HEK293 (cell line): ENCODE data around the gene FCER1A.
"Not testable (repeated sequence)": the region's sequence is repeated elsewhere in the genome, so short reads cannot be mapped to it uniquely, and the experiment has no call there.

Experiments
- CTCF ChIA-PET: fragments of 350-600 bp; formaldehyde crosslinking; extraction: SDS; loops from one replicate; lab custom pipeline; 2021; ENCODE audit warnings: antibody characterized with exemption; lab: Yijun Ruan, JAX
- POLR2A ChIA-PET: fragments of 300-600 bp; formaldehyde crosslinking; extraction: SDS; loops from one replicate; lab custom pipeline; 2020; ENCODE audit warnings: antibody characterized with exemption, inconsistent platforms; lab: Yijun Ruan, JAX
- H3K27ac ChIP-seq: fragments of 200-500 bp; sonication (Bioruptor generic); 2 replicates; pipeline ENCODE4 v1.5.1; 2014; ENCODE audit warnings: low read depth, low read length, control low read depth, inconsistent platforms; ENCODE audit errors: extremely low read depth
- H3K36me3 ChIP-seq, 2 experiments: fragments of 200-500 bp in 1 of 2; sonication (Bioruptor generic) in 1 of 2; 1 replicate in 1 of 2; 2 replicates in 1 of 2; pipeline ENCODE4 v1.5.1; 2014 to 2017; ENCODE audit warnings: inconsistent platforms in 2 of 2, low read length in 2 of 2; ENCODE audit not compliant: control insufficient read depth in 2 of 2, insufficient read depth in 1 of 2
- H3K4me1 ChIP-seq: fragments of 200-500 bp; sonication (Bioruptor generic); 2 replicates; pipeline ENCODE4 v1.5.1; 2014; ENCODE audit warnings: mild to moderate bottlenecking, low read length, inconsistent platforms; ENCODE audit not compliant: control insufficient read depth, insufficient read depth
- H3K4me3 ChIP-seq: 2 replicates; pipeline ENCODE4 v1.5.1; 2011; ENCODE audit warnings: low read depth, mild to moderate bottlenecking, control low read depth, low read length, moderate library complexity
- H3K9me3 ChIP-seq: fragments of 200-500 bp; sonication (Bioruptor generic); 2 replicates; pipeline ENCODE4 v1.5.1; 2014; ENCODE audit warnings: low read depth, low read length, inconsistent platforms; ENCODE audit not compliant: control insufficient read depth, insufficient read depth
- GFI1B ChIP-seq: fragments of 450-650 bp; formaldehyde crosslinking; IDR thresholded peaks from 2 replicates; pipeline ENCODE4 v1.5.1; 2016; ENCODE audit warnings: missing biosample characterization, missing genetic modification characterization
- IKZF3 ChIP-seq: fragments of 450-650 bp; IDR thresholded peaks from 2 replicates; pipeline ENCODE4 v1.5.0; 2018; ENCODE audit warnings: missing biosample characterization, mild to moderate bottlenecking, missing genetic modification characterization, moderate library complexity
- KLF10 ChIP-seq: fragments of 450-650 bp; IDR thresholded peaks from 2 replicates; pipeline ENCODE4 v1.5.1; 2018; ENCODE audit warnings: missing biosample characterization, mild to moderate bottlenecking, missing genetic modification characterization
- SCRT2 ChIP-seq: fragments of 450-650 bp; formaldehyde crosslinking; IDR thresholded peaks from 2 replicates; pipeline ENCODE4 v1.5.1; 2016; ENCODE audit warnings: missing biosample characterization, missing genetic modification characterization
- YY2 ChIP-seq: fragments of 450-650 bp; formaldehyde crosslinking; IDR thresholded peaks from 2 replicates; pipeline ENCODE4 v1.5.1; 2016; ENCODE audit warnings: missing biosample characterization, missing genetic modification characterization
- ZBTB20 ChIP-seq: fragments of 450-650 bp; formaldehyde crosslinking; IDR thresholded peaks from 2 replicates; pipeline ENCODE4 v1.5.1; 2016; ENCODE audit warnings: missing biosample characterization, missing genetic modification characterization
- ZNF146 ChIP-seq: fragments of 450-650 bp; formaldehyde crosslinking; IDR thresholded peaks from 2 replicates; pipeline ENCODE4 v1.5.1; 2016; ENCODE audit warnings: missing biosample characterization, missing genetic modification characterization
- ZNF404 ChIP-seq: fragments of 450-650 bp; formaldehyde crosslinking; IDR thresholded peaks from 2 replicates; pipeline ENCODE4 v1.5.1; 2017; ENCODE audit warnings: missing biosample characterization, missing genetic modification characterization
- ZNF560 ChIP-seq: fragments of 450-650 bp; formaldehyde crosslinking; IDR thresholded peaks from 2 replicates; pipeline ENCODE4 v1.5.1; 2017; ENCODE audit warnings: missing biosample characterization, missing genetic modification characterization, borderline replicate concordance
- ZNF654 ChIP-seq: fragments of 450-650 bp; formaldehyde crosslinking; IDR thresholded peaks from 2 replicates; pipeline ENCODE4 v1.5.1; 2016; ENCODE audit warnings: low read depth, missing biosample characterization, missing genetic modification characterization
- ZNF670 ChIP-seq: fragments of 450-650 bp; formaldehyde crosslinking; IDR thresholded peaks from 2 replicates; pipeline ENCODE4 v1.5.1; 2016; ENCODE audit warnings: missing biosample characterization, missing genetic modification characterization, low read depth
- ZNF707 ChIP-seq: fragments of 450-650 bp; formaldehyde crosslinking; IDR thresholded peaks from 2 replicates; pipeline ENCODE4 v1.5.1; 2016; ENCODE audit warnings: missing biosample characterization, missing genetic modification characterization
- ZNF777 ChIP-seq: fragments of 450-650 bp; formaldehyde crosslinking; IDR thresholded peaks from 2 replicates; pipeline ENCODE4 v1.5.1; 2017; ENCODE audit warnings: missing biosample characterization, missing genetic modification characterization, borderline replicate concordance
- TF ChIP-seq, protein P1 (sequence below): fragments of 450-650 bp; formaldehyde crosslinking; IDR thresholded peaks from 2 replicates; pipeline ENCODE4 v1.5.1; 2016; ENCODE audit warnings: missing biosample characterization, missing genetic modification characterization
- TF ChIP-seq, protein P2 (sequence below): fragments of 450-650 bp; formaldehyde crosslinking; IDR thresholded peaks from 2 replicates; pipeline ENCODE4 v1.5.1; 2017; ENCODE audit warnings: missing biosample characterization, missing genetic modification characterization
- TF ChIP-seq, protein P3 (sequence below): fragments of 450-650 bp; formaldehyde crosslinking; conservative IDR thresholded peaks from 2 replicates; pipeline ENCODE4 v1.5.1; 2016; ENCODE audit warnings: low read depth, missing biosample characterization, missing genetic modification characterization
- TF ChIP-seq, protein P4 (sequence below): fragments of 450-650 bp; formaldehyde crosslinking; IDR thresholded peaks from 2 replicates; pipeline ENCODE4 v1.5.1; 2016; ENCODE audit warnings: missing biosample characterization, missing genetic modification characterization

Gene FCER1A

DNA sequence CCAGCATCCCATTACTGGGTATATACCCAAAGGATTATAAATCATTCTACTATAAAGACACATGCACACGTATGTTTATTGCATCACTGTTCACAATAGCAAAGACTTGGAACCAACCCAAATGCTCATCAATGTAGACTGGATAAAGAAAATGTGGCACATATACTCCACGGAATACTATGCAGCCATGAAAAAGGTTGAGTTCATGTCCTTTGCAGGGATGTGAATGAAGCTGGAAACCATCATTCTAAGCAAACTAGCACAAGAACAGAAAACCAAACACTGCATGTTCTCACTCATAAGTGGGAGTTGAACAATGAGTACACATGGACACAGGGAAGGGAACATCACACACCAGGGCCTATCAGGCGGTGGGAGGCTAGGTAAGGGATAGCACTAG lies 47.2 kb downstream of the FCER1A start:
- CTCF ChIA-PET, H3K4me1 ChIP-seq, H3K27ac ChIP-seq, POLR2A ChIA-PET, H3K4me3 ChIP-seq: not testable (repeated sequence)
- TF ChIP-seq ZNF146 (tag by site-specific recombination), result peak; percentile 61; the same call in 1 of the 2 replicates
- TF ChIP-seq, all 188 proteins: peak for 1; not testable (repeated sequence) for 187
- H3K36me3 ChIP-seq, H3K9me3 ChIP-seq: not testable (repeated sequence)

DNA sequence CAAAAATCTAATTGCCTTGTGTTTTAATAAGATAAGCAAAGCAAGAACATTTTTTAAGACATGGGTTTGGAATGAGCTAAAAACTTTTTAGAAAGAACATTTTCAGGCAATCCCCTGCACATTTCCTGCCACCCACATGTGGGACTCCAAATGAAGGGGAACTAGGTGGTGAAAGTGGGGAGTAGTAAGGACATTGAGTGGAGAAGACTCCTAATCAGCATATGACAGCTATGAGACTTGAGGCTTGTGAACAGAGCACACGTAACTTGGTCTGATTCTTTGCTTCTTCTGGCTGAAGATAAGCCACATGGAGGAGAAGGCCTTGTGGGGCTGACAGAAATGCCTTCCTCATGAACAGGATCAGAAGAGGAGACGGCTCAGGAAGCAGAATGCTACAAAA lies 50.3 kb downstream of the FCER1A start:
- Histone ChIP-seq H3K9me3 (no peaks in the 10 kb centered on the region), H3K27ac (no peak overlapping the region), H3K4me3 (no peak overlapping the region), H3K4me1 (no peaks in the 10 kb centered on the region), H3K36me3 (no peaks in the 10 kb centered on the region)
- ChIA-PET POLR2A (no interaction called here), CTCF (no interaction called here)
- TF ChIP-seq, protein P1, sequence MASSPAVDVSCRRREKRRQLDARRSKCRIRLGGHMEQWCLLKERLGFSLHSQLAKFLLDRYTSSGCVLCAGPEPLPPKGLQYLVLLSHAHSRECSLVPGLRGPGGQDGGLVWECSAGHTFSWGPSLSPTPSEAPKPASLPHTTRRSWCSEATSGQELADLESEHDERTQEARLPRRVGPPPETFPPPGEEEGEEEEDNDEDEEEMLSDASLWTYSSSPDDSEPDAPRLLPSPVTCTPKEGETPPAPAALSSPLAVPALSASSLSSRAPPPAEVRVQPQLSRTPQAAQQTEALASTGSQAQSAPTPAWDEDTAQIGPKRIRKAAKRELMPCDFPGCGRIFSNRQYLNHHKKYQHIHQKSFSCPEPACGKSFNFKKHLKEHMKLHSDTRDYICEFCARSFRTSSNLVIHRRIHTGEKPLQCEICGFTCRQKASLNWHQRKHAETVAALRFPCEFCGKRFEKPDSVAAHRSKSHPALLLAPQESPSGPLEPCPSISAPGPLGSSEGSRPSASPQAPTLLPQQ (tag by site-specific recombination), result no peak
- no peak for TF ChIP-seq ZNF670 (tag by site-specific recombination)
- no peak for TF ChIP-seq ZNF404
- TF ChIP-seq SCRT2, result no peak
- TF ChIP-seq YY2, result no peak
- no peak for TF ChIP-seq ZNF707 (tag by site-specific recombination)
- TF ChIP-seq, protein P2, sequence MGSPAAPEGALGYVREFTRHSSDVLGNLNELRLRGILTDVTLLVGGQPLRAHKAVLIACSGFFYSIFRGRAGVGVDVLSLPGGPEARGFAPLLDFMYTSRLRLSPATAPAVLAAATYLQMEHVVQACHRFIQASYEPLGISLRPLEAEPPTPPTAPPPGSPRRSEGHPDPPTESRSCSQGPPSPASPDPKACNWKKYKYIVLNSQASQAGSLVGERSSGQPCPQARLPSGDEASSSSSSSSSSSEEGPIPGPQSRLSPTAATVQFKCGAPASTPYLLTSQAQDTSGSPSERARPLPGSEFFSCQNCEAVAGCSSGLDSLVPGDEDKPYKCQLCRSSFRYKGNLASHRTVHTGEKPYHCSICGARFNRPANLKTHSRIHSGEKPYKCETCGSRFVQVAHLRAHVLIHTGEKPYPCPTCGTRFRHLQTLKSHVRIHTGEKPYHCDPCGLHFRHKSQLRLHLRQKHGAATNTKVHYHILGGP (tag by site-specific recombination), result no peak
- TF ChIP-seq ZNF654 (tag by site-specific recombination), result no peak
- TF ChIP-seq ZNF560 (tag by site-specific recombination), result no peak
- TF ChIP-seq IKZF3 (tag by site-specific recombination), result no peak
- TF ChIP-seq, protein P3, sequence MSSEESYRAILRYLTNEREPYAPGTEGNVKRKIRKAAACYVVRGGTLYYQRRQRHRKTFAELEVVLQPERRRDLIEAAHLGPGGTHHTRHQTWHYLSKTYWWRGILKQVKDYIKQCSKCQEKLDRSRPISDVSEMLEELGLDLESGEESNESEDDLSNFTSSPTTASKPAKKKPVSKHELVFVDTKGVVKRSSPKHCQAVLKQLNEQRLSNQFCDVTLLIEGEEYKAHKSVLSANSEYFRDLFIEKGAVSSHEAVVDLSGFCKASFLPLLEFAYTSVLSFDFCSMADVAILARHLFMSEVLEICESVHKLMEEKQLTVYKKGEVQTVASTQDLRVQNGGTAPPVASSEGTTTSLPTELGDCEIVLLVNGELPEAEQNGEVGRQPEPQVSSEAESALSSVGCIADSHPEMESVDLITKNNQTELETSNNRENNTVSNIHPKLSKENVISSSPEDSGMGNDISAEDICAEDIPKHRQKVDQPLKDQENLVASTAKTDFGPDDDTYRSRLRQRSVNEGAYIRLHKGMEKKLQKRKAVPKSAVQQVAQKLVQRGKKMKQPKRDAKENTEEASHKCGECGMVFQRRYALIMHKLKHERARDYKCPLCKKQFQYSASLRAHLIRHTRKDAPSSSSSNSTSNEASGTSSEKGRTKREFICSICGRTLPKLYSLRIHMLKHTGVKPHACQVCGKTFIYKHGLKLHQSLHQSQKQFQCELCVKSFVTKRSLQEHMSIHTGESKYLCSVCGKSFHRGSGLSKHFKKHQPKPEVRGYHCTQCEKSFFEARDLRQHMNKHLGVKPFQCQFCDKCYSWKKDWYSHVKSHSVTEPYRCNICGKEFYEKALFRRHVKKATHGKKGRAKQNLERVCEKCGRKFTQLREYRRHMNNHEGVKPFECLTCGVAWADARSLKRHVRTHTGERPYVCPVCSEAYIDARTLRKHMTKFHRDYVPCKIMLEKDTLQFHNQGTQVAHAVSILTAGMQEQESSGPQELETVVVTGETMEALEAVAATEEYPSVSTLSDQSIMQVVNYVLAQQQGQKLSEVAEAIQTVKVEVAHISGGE (tag by site-specific recombination), result no peak
- TF ChIP-seq KLF10 (tag by site-specific recombination), result no peak
- TF ChIP-seq ZBTB20, result no peak
- TF ChIP-seq GFI1B (tag by site-specific recombination), result no peak
- TF ChIP-seq ZNF777 (tag by site-specific recombination), result no peak
- TF ChIP-seq, protein P4, sequence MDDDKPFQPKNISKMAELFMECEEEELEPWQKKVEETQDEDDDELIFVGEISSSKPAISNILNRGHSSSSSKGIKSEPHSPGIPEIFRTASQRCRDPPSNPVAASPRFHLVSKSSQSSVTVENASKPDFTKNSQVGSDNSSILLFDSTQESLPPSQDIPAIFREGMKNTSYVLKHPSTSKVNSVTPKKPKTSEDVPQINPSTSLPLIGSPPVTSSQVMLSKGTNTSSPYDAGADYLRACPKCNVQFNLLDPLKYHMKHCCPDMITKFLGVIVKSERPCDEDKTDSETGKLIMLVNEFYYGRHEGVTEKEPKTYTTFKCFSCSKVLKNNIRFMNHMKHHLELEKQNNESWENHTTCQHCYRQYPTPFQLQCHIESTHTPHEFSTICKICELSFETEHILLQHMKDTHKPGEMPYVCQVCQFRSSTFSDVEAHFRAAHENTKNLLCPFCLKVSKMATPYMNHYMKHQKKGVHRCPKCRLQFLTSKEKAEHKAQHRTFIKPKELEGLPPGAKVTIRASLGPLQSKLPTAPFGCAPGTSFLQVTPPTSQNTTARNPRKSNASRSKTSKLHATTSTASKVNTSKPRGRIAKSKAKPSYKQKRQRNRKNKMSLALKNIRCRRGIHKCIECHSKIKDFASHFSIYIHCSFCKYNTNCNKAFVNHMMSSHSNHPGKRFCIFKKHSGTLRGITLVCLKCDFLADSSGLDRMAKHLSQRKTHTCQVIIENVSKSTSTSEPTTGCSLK (tag by site-specific recombination), result no peak
